HG03442 (cell line): ENCODE measurements around the gene FAM131C.
"Not testable (repeated sequence)": the region's sequence is repeated elsewhere in the genome, so short reads cannot be mapped to it uniquely, and the experiment has no call there.

Source experiments
- ATAC-seq: cut with Tn5 transposase; IDR thresholded peaks from one replicate; pipeline ENCODE4 v1.9.1; 2021; ENCODE audit warnings: mild to moderate bottlenecking, moderate library complexity; ENCODE audit not compliant: unreplicated experiment

FAM131C gene

DNA sequence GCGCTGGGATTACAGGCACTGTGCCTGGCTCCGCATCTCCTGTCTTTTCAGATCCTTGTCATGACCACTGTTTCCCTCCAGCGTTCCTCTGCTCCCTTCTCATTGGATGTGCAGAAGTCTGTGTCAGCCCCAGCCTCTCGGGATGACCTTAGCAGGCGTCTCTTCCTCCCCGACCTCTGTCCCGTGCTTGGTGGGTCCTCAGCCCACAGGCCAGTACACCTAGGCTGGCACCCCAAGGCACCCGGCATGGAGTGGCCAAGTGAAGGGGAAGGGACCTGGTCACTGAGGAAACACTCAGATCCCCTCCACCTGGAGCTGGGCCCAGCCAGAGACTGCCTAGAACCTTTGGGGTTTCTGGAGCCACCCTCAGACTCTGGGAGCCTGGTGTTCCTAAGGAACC, 32.3 kb downstream of the FAM131C start:
- ATAC-seq, result no peak

DNA sequence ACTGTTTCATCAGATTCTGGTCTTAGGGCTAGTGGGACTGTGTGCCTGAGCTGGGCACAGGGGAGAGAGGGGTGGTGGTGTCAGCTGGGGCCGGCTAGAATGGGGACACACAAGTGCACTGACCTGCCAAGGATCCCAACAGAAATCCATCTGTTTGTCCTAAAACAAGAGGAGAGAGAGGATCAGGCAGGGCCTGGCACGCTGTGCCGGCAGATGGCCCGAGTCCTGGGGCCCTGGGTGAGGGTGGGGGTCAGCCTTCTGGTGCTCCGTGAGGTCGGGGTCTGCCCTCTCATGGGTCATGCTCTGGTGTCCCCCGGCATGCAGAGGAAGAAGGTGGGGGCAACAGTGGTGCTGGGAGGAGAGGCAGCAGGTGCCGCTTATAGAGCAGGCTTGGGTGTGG, 33.6 kb downstream of the FAM131C start:
- not testable (repeated sequence) for ATAC-seq

DNA sequence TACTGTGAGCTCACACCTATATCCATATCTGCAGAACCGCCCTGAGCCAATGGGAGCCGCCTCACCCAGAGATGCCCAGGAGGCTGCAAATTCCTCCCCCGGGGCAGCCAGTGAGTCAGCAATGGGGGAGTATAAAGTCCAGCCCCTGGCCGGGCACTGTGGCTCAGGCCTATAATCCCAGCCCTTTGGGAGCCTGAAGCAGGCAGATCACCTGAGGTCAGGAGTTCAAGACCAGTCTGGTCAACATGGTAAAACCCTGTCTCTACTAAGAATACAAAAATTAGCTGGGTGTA, 34.9 kb downstream of the FAM131C start:
- ATAC-seq, result no peak

DNA sequence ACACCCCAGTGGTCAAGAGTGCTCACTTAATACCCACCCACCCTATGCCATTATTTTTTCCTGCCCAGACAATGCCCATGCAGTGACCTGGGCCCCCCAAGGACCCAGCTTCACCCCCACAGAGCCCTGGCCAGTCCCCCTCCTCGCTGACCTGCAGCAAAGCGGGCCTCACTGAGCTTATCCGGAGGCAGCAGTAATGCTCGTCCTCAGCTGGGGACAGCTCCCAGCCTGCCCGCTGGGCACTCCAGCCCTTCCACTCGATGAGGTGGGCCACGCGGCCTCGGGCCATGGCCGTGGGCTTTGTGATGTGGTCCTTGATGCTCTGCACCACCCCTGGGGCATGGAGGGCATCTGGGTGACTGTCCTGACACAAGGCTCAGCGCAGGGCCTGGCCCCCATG, 37.0 kb downstream of the FAM131C start:
- ATAC-seq, result not testable (repeated sequence)

DNA sequence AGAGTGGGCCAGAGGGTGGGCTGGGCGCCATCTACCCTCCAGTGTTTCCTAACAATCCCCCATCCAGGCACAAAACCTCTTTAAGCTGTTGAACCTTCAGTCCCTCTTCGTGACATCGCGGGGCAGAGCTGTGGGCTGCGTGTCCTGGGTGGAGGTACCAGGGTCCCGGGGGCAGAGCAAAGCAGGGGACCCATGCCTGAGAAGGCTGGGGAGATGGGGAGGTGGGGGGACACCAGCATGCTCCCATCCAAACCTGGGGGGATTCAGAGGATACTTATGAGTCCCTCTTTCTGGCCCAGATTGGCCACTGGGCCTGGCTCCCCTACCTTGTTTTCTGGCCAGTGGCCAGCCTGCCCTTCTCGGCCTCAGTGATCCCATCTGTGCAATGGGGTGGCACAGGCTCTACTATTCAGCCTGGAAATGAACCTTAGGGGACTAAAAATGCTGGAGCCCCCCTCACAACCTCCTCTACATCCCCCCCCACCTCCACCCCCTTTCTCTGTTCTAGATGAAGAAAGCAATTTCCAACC, 40.3 kb downstream of the FAM131C start:
- ATAC-seq, result not testable (repeated sequence)

DNA sequence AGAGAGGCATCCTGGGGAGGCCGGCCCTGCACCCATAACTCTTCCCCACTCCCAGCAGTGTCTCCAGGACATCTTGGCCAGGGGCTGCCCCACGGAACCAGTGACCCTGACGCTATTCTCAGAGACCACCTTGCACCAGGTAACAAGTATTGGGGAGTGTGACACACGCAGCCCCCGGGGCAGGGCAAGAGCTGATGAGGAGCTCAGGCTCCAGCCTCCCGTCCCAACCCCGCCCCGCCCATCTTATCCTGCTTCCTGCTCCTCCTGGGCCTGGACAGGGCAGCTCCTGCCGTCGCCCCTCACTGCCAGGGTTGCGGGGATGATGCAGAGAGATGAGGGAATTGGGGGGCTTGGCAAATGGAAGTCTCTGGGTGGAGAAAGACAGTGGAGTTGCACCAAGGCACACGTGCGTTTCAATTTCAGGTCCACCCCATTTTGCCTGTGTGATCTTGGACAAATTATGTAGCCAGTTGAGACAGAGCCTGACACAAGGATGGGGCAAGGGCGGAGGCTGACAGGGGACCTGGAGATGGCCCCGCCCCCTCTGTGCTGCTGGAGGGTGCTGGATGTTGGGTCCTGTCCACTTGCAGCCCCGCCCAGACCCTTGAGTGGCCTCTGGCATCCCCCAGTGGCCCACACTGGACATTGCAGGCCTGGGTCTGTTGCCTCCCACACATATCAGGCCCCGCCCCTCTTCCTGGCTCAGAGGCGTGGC, 40.9 kb downstream of the FAM131C start:
- ATAC-seq, result peak; percentile 68

DNA sequence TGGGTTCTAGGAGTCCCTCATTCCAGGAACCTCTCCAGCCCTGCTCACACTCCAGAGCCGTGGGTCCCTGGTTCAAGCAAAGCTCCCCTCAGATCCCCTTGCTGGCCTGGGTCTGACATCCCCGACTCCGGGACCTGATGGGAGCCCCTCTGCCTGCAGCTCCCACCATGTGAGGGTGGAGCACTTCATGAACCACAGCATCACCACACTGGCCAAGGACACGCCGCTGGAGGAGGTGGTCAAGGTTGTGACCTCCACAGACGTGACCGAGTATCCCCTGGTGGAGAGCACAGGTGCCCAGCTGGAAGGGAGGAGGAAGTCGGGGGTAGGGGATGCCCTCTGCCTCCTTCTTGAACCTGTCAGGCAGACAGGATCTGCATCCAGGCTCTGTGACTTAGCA, 41.9 kb downstream of the FAM131C start:
- no peak for ATAC-seq

DNA sequence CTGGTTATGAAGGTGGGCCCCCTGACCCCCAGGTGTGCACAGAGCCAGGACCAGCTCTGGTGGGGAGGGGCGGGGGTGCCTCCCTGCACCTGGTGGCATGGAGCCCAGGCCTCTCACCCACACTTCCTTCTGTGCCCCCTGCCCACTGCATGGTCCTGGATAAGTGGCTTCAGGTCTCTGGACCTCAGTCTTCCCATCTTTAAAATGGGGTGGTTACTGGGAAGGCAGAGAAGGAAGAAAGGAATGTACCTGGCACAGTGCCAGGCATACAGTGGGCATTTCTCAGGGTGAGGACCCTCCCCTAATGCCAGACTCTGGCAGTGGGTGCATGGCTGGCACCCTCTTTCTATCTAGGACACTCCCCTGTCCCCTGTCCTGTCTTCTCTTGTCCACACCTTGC, 44.2 kb downstream of the FAM131C start:
- ATAC-seq, result no peak

DNA sequence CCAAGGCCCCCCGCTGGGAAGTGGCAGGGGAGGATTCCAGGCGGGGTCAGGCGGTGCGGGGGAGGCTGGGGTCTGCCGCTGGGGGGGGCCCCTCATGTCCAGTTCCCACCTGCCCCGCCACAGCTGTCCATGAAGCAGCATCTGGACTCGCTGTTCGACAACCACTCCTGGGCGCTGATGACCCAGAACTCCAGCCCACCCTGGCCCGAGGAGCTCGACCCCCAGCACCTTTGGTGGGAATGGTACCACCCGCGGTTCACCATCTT, 44.5 kb downstream of the FAM131C start:
- not testable (repeated sequence) for ATAC-seq

DNA sequence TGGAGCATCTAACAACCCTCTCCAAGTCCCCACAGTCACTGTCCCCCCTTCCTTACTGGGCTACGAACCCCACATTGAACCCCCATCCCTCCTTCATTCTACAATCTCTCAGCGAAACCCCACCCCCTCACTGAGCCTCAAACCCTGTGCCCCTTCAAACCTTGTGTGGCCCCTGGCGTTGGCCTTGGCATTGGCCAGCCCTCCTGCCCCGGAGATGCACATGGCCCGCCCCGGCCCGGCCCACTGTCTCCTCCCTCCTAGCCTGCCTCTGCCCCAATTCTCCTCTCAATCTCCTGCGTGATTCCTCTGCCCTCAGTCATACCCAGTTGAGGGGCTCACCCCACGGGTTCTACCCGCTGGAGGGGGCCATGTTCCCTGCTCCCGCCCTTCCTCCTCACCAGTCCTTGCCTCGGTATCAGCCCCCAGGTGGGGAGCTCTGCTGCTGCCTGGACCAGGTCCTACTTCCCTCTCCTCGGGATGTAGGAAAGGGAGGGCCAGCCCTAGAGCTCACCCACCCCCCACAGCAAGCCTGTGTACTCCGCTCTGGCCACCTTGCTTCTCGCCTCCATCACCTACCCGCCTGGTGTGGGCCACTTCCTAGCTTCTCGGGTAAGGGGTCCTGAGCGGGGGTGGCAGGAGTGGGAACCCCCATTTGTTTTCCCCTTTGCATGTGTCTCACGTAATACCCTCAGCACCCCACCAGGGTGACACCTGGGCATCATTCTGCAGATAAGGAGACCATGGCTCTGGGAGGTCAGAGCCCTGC, 45.0 kb downstream of the FAM131C start:
- no peak for ATAC-seq

DNA sequence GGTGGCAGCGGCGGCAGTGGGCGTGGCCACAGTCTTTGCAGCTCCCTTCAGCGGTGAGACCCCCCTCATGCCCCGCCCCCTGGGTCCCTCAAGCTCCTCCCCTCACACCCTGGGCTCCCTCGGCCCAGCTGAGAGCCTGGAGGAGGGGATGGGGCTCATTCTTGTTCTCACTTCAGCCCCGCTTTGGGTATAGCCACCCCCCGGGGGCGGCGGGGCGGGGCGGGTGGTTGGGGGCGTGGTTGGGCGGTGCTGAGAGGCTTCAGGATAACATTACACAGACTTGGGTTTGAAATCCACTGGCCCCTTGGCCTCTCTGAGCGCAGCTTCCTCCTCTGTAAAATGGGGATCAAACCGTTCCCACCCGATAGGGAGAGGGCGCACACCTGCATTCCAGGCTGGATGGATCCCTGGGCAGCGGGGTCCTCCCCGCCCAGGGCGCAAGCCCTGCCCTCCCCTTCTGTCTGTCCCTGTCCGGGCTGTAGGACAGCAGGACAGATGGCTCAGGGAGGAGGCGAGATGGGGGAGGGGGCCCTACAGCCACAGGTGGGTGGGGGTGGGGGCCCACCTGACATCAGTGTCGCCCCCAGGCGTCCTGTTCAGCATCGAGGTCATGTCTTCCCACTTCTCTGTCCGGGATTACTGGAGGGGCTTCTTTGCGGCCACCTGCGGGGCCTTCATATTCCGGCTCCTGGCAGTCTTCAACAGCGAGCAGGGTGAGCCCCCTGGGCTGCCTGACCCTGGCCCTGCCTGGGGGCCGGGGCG, 46.5 kb downstream of the FAM131C start:
- ATAC-seq, result no peak

DNA sequence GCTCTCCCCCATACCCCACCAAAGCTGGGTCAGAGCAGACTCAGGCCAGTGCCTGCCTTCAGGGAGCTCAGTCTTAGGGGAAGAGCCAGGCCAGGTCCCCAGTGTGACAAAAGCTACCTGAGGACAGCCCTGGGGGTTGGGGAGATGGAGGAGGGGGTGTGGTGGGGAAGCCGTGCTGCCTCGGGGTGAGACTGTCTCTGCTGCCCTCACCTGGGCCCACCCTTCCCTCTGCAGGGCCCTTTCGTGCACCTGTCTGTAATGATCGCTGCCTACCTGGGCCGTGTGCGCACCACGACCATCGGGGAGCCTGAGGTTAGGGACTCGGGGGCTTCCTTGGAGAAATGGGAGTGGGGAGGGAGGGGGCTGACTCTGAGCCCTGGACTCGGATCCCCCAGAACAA, 47.1 kb downstream of the FAM131C start:
- ATAC-seq, result not testable (repeated sequence)

DNA sequence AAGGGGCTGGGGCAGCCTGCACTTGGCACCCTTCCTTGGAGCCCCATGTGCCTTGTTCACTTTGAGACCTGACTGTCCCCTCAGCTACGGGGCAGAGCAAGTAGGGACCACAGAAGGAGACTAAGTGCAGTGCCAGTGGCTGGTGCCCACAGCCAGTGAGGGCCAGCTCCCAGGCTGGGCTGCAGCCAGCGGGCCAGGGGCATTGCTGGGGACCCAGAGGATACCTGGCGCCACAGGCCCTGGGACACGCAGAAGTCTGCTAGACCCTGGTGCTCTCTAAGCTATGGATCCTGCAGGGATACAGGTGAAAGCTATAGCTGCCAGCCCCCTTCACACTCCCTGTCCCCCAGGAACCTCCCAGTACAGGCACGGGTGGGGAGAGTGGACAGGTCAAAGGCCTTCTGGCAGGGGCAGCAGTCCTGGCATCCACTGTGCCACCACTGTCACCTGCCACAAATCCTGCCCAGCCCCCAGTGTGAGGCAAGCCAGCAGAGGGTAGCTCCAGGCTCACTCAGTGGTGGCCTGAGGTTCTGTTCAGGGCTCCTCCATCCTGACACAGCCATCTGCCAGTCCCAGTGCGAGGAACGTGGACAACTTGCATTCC, 50.3 kb downstream of the FAM131C start:
- ATAC-seq, result no peak

DNA sequence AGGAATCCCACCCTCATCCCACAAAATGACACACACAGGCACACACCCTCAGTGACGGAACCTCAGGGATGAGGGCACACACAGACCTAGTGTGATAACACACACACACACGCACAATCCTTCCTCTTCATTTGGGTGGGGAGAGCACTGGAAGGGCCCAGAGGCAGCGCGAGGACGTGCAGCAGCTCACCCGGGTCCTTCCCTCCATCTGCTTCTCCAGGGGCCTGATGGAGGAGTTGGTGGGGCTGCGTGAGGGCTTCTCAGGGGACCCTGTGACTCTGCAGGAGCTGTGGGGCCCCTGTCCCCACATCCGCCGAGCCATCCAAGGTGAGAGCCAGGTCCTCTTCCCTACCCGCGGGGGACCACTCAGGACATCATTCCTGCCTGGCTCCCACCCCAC, 51.1 kb downstream of the FAM131C start:
- ATAC-seq, result no peak

DNA sequence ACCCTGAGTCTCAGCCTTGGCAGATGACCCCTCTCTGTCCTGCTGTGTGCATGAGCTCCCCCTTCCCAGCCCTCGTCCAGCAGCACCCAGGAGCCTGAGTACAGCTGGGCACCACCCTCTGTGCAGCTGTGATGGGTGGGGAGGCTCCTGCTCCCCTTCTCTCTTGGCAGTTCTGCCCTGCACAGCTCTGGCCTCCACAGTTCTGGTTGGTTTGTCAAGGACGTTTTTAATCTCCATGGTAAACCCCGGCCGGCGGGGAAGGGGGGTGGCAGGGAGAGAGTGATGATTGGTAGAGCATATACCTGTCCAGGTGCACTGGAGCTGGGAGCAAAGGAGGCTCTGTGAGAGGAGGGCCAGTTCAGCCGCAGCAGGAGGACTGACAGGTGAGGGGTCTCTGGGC, 51.8 kb downstream of the FAM131C start, which contains the start of gene CLCNKA:
Gene CLCNKA (plus strand): TSS at position 356 of the 400 bp plus-strand sequence. CDS start 584 bp downstream, outside the sequence.
- no peak for ATAC-seq

DNA sequence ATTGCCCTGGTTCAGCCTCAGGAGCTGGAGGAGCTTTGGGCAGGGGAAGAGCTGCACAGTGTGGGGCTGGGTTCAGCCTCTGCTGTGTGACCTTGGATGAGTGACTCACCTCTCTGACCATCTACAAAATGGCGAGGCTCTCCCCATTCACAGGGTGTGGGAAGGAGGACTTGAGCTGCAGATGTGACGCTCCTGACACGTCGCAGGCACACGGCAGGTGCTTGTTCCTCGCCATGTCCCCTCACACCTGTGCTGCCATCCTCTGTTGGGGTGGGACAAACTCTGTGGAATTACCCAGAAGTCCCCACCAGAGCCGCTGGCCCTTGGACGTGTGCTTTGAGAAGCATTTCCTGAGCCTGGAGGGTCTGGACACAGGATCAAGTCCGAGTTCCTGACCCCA, 52.6 kb downstream of the FAM131C start:
- ATAC-seq, result not testable (repeated sequence)

DNA sequence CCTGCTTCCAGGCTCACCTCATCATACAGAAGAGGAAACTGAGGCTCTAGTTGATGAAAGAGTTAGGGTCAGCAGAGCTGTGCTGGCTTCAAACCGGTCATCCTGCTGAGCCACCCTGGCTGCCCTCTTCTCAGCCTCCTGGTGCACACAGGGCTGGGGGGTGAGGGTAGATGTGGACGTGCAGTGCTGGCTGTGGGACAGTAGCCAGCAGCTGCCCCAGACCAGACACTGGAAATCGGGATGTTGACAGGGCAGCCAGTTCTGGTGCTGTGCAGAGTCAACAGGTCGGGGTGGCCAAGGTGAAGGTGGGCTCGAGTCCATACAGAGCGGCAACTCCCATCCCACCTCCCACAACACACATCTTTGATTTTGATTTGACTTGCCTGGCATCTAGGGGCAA, 53.1 kb downstream of the FAM131C start:
- ATAC-seq, result no peak

DNA sequence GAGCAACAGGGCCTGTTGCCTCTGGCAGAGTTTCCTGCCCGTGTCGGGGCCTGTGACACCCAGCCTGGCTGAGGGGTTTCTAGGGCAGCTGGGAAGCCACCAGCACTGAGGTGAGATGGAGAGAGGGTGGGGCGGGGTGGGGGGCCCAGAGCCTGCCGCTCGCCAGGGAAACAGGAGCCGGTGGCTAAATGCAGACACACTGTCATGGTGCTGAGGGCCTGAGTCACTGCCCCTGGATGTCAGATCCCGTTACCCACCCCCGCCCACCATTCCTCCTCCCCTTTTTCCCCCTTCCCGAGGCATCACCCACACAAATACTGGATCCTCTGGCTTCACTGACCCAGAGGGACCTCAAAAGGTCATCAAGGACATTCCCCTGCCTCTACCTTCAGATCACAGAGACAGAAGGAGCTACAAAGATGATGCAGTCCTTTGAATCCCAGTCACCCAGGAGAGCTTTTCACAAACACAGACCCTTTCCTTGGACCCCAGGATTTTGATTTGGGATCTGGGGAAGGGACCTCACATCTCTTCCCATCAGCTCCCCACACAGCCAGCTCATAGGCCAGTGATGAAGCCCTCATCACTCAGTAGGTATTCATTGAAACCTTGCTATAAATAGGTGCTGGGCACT, 53.7 kb downstream of the FAM131C start:
- ATAC-seq, result no peak

DNA sequence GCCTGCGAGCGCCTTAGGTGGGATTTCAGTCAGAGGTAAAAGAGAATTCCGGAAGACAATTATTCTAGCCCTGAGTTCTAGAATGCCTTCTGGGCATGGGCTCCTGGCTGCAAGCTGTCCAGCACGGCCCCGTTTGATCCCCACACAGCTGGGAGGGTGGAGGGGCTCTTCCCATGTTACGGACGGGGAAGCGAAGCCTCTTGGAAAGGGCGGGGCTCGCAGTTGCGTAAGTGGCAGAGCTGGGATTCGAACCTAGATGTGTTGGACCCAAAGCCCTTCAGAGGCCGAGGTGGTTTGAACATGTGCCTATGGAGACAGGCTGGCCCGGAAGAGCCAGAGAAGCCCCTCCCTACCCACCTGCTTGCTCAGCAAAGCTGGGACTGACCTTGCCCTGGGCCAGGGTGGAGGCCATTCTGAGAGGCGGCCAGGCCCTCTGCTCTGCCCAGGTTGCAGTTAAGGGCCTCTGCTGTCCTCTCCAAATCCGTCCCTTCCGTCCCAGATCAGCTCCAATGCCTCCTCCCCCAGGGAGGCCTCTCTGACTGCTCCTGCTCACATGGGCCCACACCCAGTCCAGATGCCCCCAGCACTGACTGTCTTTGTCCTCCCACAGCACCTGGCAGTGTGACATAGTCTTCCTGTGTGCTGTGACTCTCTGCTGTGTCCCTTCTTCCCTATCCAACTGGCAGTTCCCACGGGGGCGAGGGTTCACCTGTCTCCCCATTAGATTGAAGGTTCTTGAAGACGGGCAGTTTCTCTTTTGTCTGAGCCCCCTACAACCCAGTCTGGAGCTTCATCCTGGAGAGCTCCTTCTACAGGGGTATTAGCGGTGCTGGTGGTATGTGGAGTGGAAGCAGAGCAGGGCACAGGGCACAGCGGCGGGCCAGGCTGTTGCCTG, 54.5 kb downstream of the FAM131C start:
- ATAC-seq, result no peak

DNA sequence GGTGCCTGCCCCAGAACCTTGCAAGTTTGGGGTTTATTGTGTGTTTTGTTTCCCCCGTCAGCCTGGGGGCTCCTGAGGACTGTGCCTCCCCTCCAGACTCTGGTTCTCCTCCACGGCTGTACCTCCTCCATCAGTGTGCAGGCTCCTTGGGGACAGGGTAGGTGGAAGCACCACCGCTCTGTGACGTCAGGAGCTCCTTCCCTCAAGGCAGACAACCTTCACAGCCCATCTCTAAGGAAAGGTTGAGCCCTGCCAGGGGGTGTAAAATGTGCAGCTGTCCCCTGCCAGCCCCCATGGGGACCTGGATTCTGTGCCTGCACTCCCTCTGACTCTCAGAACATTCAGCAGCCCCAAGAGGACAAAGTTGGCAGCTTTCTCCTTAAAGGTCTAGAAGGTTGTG, 55.1 kb downstream of the FAM131C start:
- no peak for ATAC-seq
